Upper lobe of right lung (tissue), 1 donor: Measurements from ENCODE around the gene NME7. TPM values are rescaled to one million over a fixed set of nuclear protein-coding genes. Genes with fewer than 3 reads are reported as not detected.

Source experiments
- ATAC-seq: fragments of 200-7000 bp; cut with Tn5 transposase; one replicate; pipeline ENCODE4 v1.9.1; 2020; ENCODE audit warnings: mild to moderate bottlenecking, moderate library complexity
- DNase-seq: peaks from one replicate; pipeline ENCODE4 v3.0.0-alpha.2; 2020
- H3K27ac ChIP-seq: fragments of 200-600 bp; one replicate; pipeline ENCODE4 v1.8.0; 2022
- H3K27me3 ChIP-seq: fragments of 200-600 bp; one replicate; pipeline ENCODE4 v1.8.0; 2022; ENCODE audit warnings: mild to moderate bottlenecking
- H3K36me3 ChIP-seq: fragments of 200-600 bp; one replicate; pipeline ENCODE4 v1.8.0; 2022
- H3K4me1 ChIP-seq: fragments of 200-600 bp; one replicate; pipeline ENCODE4 v1.8.0; 2022
- H3K4me3 ChIP-seq: fragments of 200-600 bp; one replicate; pipeline ENCODE4 v1.8.0; 2022; ENCODE audit warnings: mild to moderate bottlenecking
- H3K9me3 ChIP-seq: fragments of 200-600 bp; one replicate; pipeline ENCODE4 v1.8.0; 2022
- CTCF ChIP-seq: fragments of 200-600 bp; IDR thresholded peaks from one replicate; pipeline ENCODE4 v1.8.0; 2022; ENCODE audit warnings: antibody characterized with exemption
- intact Hi-C: fragments of 100-400 bp; cut with DNase I; formaldehyde crosslinking; loops from one replicate; pipeline ENCODE4 v1.11.0; 2022
- total RNA-seq: library from RNA; stranded (reverse); fragmentation: NEBNext Ultra II Directional; extraction: Animal tissue kit (Norgen Biotek cat#: 25700); gene quantifications from one replicate; pipeline ENCODE4 v1.2.1, GENCODE V29; 2021
- donor health status: DM: no; HTN: yes; CAD: no; lungs with severe emphysema.

Gene NME7
- total RNA-seq, 1 donor from 2014 or later, result 12.1 TPM

GRCh38 chr1:169146576-169147214, 220.9 kb downstream of the NME7 start:
- no peak for TF ChIP-seq CTCF
- ATAC-seq (no peak), DNase-seq (no peak)
- Histone ChIP-seq H3K9me3 (no peaks in the 10 kb centered on the region), H3K4me1 (no peaks in the 10 kb centered on the region), H3K4me3 (no peak overlapping the region), H3K27ac (no peak overlapping the region), H3K27me3 (no peaks in the 10 kb centered on the region), H3K36me3 (no peaks in the 10 kb centered on the region)
- intact Hi-C loops, result no loop called here

- no peaks in the 10 kb centered on the region for H3K27me3 ChIP-seq
- intact Hi-C loops, result no loop called here
- DNase-seq (no peak), ATAC-seq (no peak)
- H3K36me3 ChIP-seq, result no peaks in the 10 kb centered on the region
- no peak for TF ChIP-seq CTCF
- no peak overlapping the region for H3K4me3 ChIP-seq
- H3K9me3 ChIP-seq, result no peaks in the 10 kb centered on the region
- H3K27ac ChIP-seq, result no peak overlapping the region
- H3K4me1 ChIP-seq, result no peaks in the 10 kb centered on the region
Observed at GRCh38 chr1:169144941-169145626, 222.5 kb downstream of the NME7 start.

DNA sequence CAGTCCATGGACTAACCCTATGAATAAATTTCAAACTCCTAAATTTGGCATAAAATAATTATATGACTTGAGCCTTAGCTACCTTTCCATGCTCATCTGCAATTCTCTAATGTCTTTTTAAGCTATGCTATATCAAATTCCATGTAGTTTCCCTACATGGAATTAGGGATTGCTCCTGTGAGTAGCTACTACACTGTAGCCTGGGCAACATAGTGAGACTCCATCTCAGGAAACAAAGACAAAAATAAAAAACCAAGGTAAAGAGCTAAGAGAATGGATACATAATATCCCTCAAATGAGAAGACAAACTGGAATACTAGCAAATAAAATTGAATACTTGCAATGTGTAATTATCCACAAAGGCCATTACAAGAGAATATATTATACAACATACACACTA, 223.6 kb downstream of the NME7 start:
- H3K27ac ChIP-seq, result no peak overlapping the region
- no peak for TF ChIP-seq CTCF
- DNase-seq, result no peak
- ATAC-seq, result no peak
- no peaks in the 10 kb centered on the region for H3K9me3 ChIP-seq
- no peaks in the 10 kb centered on the region for H3K36me3 ChIP-seq
- intact Hi-C loops, result no loop called here
- no peaks in the 10 kb centered on the region for H3K4me1 ChIP-seq
- no peaks in the 10 kb centered on the region for H3K27me3 ChIP-seq
- H3K4me3 ChIP-seq, result no peak overlapping the region

- DNase-seq, result no peak
- H3K27me3 ChIP-seq, result no peaks in the 10 kb centered on the region
- ATAC-seq, result no peak
- H3K4me1 ChIP-seq, result no peaks in the 10 kb centered on the region
- H3K4me3 ChIP-seq, result no peak overlapping the region
- no peak for TF ChIP-seq CTCF
- intact Hi-C loops, result no loop called here
- no peak overlapping the region for H3K27ac ChIP-seq
- H3K36me3 ChIP-seq, result no peaks in the 10 kb centered on the region
- no peaks in the 10 kb centered on the region for H3K9me3 ChIP-seq
Observed at GRCh38 chr1:169143346-169143745, 224.3 kb downstream of the NME7 start.

DNA sequence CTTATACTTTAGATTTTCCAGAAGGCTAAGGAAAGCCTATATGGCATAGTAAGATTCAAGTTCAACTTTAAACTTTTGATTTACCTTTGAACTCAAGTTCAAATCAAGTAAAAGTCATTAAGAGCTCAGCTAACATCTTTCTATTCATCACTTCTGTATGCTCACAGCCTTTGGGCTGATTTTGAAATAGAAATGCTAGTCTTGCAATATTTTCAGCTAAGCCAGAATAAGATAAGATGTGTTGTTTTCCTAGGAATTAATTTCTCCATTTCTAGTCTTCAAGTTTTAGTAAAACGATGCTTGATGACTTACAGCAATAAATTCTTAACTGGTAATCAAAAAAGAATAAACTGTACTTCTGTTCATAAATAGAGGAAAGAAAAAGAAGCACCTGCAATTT, 225.5 kb downstream of the NME7 start:
- intact Hi-C loops, result no loop called here
- Histone ChIP-seq H3K4me1 (no peaks in the 10 kb centered on the region), H3K27ac (no peak overlapping the region), H3K4me3 (no peak overlapping the region), H3K36me3 (no peaks in the 10 kb centered on the region), H3K27me3 (no peaks in the 10 kb centered on the region), H3K9me3 (no peaks in the 10 kb centered on the region)
- DNase-seq, result no peak
- no peak for ATAC-seq
- TF ChIP-seq CTCF, result no peak
